Liver (tissue), 9 donors: Measurements from ENCODE around the gene PLG. TPM values are rescaled to one million over a fixed set of nuclear protein-coding genes. Genes with fewer than 3 reads are reported as not detected.

Source experiments
- DNase-seq: peaks from one replicate; pipeline ENCODE4 v3.0.0-alpha.2; 2017; ENCODE audit warnings: low spot score
- H3K27ac ChIP-seq, 2 donors: one replicate each; pipeline ENCODE4 v1.7.0; 2013; ENCODE audit warnings: inconsistent platforms in 2 of 2, low read length in 2 of 2, control low read depth in 1 of 2, low read depth in 1 of 2, mild to moderate bottlenecking in 1 of 2
- H3K27me3 ChIP-seq, 4 donors: one replicate each; pipeline versions ENCODE4 v1.6.1 to v1.7.0; 2013; ENCODE audit warnings: low read length in 3 of 4, inconsistent platforms in 1 of 4, mild to moderate bottlenecking in 1 of 4, moderate library complexity in 1 of 4; ENCODE audit not compliant: control insufficient read depth in 4 of 4, insufficient read depth in 4 of 4
- H3K36me3 ChIP-seq, 4 donors: one replicate each; pipeline versions ENCODE4 v1.6.1 to v1.7.0; 2013; ENCODE audit warnings: low read length in 3 of 4, mild to moderate bottlenecking in 3 of 4, low read depth in 1 of 4, moderate library complexity in 1 of 4; ENCODE audit not compliant: control insufficient read depth in 4 of 4, insufficient read depth in 3 of 4
- H3K4me1 ChIP-seq, 4 donors: one replicate each; pipeline versions ENCODE4 v1.6.1 to v1.7.0; 2013; ENCODE audit warnings: low read length in 3 of 4, mild to moderate bottlenecking in 3 of 4, moderate library complexity in 1 of 4; ENCODE audit not compliant: control insufficient read depth in 4 of 4, insufficient read depth in 4 of 4
- H3K4me3 ChIP-seq, 3 donors: one replicate each; pipeline versions ENCODE4 v1.6.1 to v1.7.0; 2013; ENCODE audit warnings: low read length in 3 of 3, control low read depth in 1 of 3, low read depth in 1 of 3, mild to moderate bottlenecking in 1 of 3
- H3K9ac ChIP-seq, 2 donors: one replicate each; pipeline ENCODE4 v1.7.0; 2013; ENCODE audit warnings: low read length in 2 of 2, mild to moderate bottlenecking in 2 of 2, moderate library complexity in 2 of 2, control low read depth in 1 of 2, low read depth in 1 of 2
- H3K9me3 ChIP-seq, 4 donors: one replicate each; pipeline versions ENCODE4 v1.6.1 to v1.7.0; 2013; ENCODE audit warnings: low read length in 3 of 4; ENCODE audit not compliant: control insufficient read depth in 4 of 4
- EGR1 ChIP-seq, 2 donors: IDR thresholded peaks; 2 replicates each; pipeline ENCODE4 v1.6.1; 2016 to 2018; ENCODE audit warnings: antibody characterized with exemption in 2 of 2, low read depth in 2 of 2
- FOXA1 ChIP-seq: IDR thresholded peaks from 2 replicates; pipeline ENCODE4 v1.6.1; 2016; ENCODE audit warnings: antibody characterized with exemption
- FOXA2 ChIP-seq: IDR thresholded peaks from 2 replicates; pipeline ENCODE4 v1.6.1; 2016; ENCODE audit warnings: antibody characterized with exemption
- HNF4G ChIP-seq: IDR thresholded peaks from 2 replicates; pipeline ENCODE4 v1.6.1; 2016; ENCODE audit warnings: antibody characterized with exemption
- JUND ChIP-seq, 2 donors: IDR thresholded peaks; 2 replicates each; pipeline ENCODE4 v1.6.1; 2016; ENCODE audit warnings: antibody characterized with exemption in 2 of 2
- NR2F2 ChIP-seq: IDR thresholded peaks from 2 replicates; pipeline ENCODE4 v1.6.1; 2016; ENCODE audit warnings: antibody characterized with exemption
- RAD21 ChIP-seq, 2 donors: IDR thresholded peaks; 2 replicates each; pipeline ENCODE4 v1.6.1; 2016; ENCODE audit warnings: antibody characterized with exemption in 2 of 2, mild to moderate bottlenecking in 2 of 2
- RXRA ChIP-seq, 2 donors: IDR thresholded peaks; 2 replicates each; pipeline ENCODE4 v1.6.1; 2017 to 2018; ENCODE audit warnings: antibody characterized with exemption in 2 of 2, mild to moderate bottlenecking in 1 of 2
- SP1 ChIP-seq: IDR thresholded peaks from 2 replicates; pipeline ENCODE4 v1.6.1; 2018; ENCODE audit warnings: antibody characterized with exemption, mild to moderate bottlenecking
- TAF1 ChIP-seq: conservative IDR thresholded peaks from 2 replicates; pipeline ENCODE4 v1.6.1; 2016; ENCODE audit warnings: antibody characterized with exemption, mild to moderate bottlenecking
- YY1 ChIP-seq: IDR thresholded peaks from 2 replicates; pipeline ENCODE4 v1.6.1; 2016; ENCODE audit warnings: antibody characterized with exemption, mild to moderate bottlenecking
- WGBS: extraction: QIAGEN DNeasy Blood & Tissue Kit; methylation state at CpG from one replicate; pipeline ENCODE4 v1.1.7; 2013; 5-methylcytosine and 5-hydroxymethylcytosine counted together
- polyA plus RNA-seq, 2 donors: library from polyadenylated mRNA; stranded (reverse) in 1 of 2; unstranded in 1 of 2; fragments of 200-250 nt in 1 of 2; fragments of >200 nt in 1 of 2; fragmentation: Nextera tagmentation in 1 of 2; extraction: Ambion mirVana in 1 of 2; gene quantifications; one replicate each; pipeline versions ENCODE4 v1.2.1 to v1.2.3, GENCODE V29; 2013 to 2015
- total RNA-seq, 2 donors: library from RNA; depleted of rRNA; stranded (reverse); fragments of >200 nt; gene quantifications; one replicate each; pipeline ENCODE4 v1.2.3, GENCODE V29; 2014
- TF ChIP-seq, protein P1 (sequence below): fragments of 150-350 bp; IDR thresholded peaks from 2 replicates; pipeline ENCODE4 v1.5.1; 2017; ENCODE audit warnings: improper control_type of control experiment, low read depth, low read length; ENCODE audit not compliant: missing input control
- TF ChIP-seq, protein P2 (sequence below): IDR thresholded peaks from 2 replicates; pipeline ENCODE4 v1.6.1; 2016; ENCODE audit warnings: antibody characterized with exemption
- TF ChIP-seq, protein P3 (sequence below): IDR thresholded peaks from 2 replicates; pipeline ENCODE4 v1.6.1; 2016; ENCODE audit warnings: antibody characterized with exemption
- TF ChIP-seq, protein P4 (sequence below): IDR thresholded peaks from 2 replicates; pipeline ENCODE4 v1.6.1; 2016; ENCODE audit warnings: antibody characterized with exemption
- TF ChIP-seq, protein P5 (sequence below): IDR thresholded peaks from 2 replicates; pipeline ENCODE4 v1.6.1; 2016; ENCODE audit warnings: antibody characterized with exemption, mild to moderate bottlenecking
- donor health status: healthy.
- donor health status: healthy.
- donor health status: healthy.
- donor health status: healthy.
- donor health status: healthy.

Gene PLG
- total and polyA plus RNA-seq, 4 donors, result 880 to 1,797 (median 1,257) TPM

DNA sequence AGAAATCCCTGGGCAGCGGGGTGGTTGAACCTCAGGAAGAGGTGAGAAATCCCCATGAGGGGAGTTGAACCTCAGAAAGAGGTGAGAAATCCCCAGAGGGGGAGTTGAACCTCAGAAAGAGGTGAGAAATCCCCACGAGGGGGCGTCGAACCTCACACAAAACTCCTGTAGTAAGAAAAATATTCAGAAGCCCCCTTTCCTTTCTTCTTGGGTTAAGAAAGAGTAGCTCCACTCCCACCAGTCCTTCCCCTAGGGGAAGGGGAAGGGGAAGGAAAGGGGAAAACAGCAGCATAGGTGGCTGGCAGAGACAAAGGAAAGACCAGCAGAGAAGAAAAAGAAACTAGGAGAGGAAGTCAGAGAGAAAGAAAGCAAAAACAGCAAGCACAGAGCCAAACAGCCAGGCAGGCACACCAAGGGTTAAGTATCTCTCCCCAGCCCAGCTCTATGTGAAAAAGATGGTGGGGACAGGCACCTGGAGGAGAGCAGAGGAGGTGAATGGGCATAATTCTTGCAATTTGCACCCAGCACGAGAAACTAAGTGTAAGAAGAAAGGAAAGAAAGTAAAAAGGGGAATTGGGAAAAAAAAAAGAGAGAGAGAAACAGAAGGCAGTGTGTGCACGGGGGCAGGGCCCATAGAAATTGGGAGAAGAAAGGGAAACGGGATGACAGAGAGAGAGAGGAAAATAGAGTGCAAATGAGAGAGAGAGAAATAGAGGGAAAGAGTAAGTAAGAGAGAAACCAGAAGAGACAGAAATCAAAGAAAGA lies 88.2 kb downstream of the PLG start:
- Histone ChIP-seq H3K4me3 (no peak overlapping the region), H3K9ac (no peak overlapping the region), H3K27ac (no peak overlapping the region), H3K36me3 (no peaks in the 10 kb centered on the region), H3K27me3 (no peaks in the 10 kb centered on the region), H3K9me3 (no peaks in the 10 kb centered on the region), H3K4me1 (no peaks in the 10 kb centered on the region)
- TF ChIP-seq, protein P1, sequence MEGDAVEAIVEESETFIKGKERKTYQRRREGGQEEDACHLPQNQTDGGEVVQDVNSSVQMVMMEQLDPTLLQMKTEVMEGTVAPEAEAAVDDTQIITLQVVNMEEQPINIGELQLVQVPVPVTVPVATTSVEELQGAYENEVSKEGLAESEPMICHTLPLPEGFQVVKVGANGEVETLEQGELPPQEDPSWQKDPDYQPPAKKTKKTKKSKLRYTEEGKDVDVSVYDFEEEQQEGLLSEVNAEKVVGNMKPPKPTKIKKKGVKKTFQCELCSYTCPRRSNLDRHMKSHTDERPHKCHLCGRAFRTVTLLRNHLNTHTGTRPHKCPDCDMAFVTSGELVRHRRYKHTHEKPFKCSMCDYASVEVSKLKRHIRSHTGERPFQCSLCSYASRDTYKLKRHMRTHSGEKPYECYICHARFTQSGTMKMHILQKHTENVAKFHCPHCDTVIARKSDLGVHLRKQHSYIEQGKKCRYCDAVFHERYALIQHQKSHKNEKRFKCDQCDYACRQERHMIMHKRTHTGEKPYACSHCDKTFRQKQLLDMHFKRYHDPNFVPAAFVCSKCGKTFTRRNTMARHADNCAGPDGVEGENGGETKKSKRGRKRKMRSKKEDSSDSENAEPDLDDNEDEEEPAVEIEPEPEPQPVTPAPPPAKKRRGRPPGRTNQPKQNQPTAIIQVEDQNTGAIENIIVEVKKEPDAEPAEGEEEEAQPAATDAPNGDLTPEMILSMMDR, result no peak
- TF ChIP-seq RAD21 (IDR thresholded peaks at IDR 0.05) (no peak), SP1 (no peak), FOXA2 (no peak), FOXA1 (no peak), RXRA (IDR thresholded peaks at IDR 0.05) (no peak), YY1 (no peak), NR2F2 (no peak), JUND (IDR thresholded peaks at IDR 0.05) (no peak), HNF4G (no peak)
- TF ChIP-seq, protein P2, sequence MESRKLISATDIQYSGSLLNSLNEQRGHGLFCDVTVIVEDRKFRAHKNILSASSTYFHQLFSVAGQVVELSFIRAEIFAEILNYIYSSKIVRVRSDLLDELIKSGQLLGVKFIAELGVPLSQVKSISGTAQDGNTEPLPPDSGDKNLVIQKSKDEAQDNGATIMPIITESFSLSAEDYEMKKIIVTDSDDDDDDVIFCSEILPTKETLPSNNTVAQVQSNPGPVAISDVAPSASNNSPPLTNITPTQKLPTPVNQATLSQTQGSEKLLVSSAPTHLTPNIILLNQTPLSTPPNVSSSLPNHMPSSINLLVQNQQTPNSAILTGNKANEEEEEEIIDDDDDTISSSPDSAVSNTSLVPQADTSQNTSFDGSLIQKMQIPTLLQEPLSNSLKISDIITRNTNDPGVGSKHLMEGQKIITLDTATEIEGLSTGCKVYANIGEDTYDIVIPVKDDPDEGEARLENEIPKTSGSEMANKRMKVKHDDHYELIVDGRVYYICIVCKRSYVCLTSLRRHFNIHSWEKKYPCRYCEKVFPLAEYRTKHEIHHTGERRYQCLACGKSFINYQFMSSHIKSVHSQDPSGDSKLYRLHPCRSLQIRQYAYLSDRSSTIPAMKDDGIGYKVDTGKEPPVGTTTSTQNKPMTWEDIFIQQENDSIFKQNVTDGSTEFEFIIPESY, result no peak
- TF ChIP-seq, protein P3, sequence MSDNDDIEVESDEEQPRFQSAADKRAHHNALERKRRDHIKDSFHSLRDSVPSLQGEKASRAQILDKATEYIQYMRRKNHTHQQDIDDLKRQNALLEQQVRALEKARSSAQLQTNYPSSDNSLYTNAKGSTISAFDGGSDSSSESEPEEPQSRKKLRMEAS, result no peak
- TF ChIP-seq, protein P4, sequence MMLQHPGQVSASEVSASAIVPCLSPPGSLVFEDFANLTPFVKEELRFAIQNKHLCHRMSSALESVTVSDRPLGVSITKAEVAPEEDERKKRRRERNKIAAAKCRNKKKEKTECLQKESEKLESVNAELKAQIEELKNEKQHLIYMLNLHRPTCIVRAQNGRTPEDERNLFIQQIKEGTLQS, result no peak
- DNase-seq, result no peak
- WGBS, result 59% methylated on average over 7 of the region's 7 CpGs

DNA sequence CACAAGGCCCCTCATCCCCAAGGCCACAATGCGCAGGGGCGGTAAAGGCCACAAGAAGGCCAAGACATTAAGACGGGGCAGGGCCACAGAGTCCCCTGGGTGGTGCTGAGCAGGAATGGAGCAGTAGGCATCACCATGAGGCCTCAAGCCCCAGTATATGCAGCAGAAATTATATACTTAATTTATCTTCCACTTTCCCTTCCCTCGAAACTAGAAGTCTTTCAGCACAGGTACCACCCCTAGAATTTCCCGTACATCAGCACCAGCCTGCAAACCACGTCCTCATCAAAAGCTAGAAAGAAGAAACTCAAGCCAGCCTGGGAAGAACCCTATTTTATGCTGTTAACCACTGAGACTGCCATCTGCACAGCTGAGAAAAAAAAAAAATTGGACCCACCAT lies 89.4 kb downstream of the PLG start:
- H3K36me3 ChIP-seq, result no peaks in the 10 kb centered on the region
- DNase-seq, result no peak
- no peaks in the 10 kb centered on the region for H3K4me1 ChIP-seq
- no peaks in the 10 kb centered on the region for H3K27me3 ChIP-seq
- H3K9ac ChIP-seq, result no peak overlapping the region
- H3K9me3 ChIP-seq, result no peaks in the 10 kb centered on the region
- no peak overlapping the region for H3K4me3 ChIP-seq
- TF ChIP-seq EGR1 (IDR thresholded peaks at IDR 0.05; ENCODE audit: low read depth in 2 of 2) (no peak), RXRA (IDR thresholded peaks at IDR 0.05) (no peak), FOXA2 (no peak), NR2F2 (no peak), TAF1 (no peak), SP1 (no peak), FOXA1 (no peak), YY1 (no peak)
- TF ChIP-seq, protein P5, sequence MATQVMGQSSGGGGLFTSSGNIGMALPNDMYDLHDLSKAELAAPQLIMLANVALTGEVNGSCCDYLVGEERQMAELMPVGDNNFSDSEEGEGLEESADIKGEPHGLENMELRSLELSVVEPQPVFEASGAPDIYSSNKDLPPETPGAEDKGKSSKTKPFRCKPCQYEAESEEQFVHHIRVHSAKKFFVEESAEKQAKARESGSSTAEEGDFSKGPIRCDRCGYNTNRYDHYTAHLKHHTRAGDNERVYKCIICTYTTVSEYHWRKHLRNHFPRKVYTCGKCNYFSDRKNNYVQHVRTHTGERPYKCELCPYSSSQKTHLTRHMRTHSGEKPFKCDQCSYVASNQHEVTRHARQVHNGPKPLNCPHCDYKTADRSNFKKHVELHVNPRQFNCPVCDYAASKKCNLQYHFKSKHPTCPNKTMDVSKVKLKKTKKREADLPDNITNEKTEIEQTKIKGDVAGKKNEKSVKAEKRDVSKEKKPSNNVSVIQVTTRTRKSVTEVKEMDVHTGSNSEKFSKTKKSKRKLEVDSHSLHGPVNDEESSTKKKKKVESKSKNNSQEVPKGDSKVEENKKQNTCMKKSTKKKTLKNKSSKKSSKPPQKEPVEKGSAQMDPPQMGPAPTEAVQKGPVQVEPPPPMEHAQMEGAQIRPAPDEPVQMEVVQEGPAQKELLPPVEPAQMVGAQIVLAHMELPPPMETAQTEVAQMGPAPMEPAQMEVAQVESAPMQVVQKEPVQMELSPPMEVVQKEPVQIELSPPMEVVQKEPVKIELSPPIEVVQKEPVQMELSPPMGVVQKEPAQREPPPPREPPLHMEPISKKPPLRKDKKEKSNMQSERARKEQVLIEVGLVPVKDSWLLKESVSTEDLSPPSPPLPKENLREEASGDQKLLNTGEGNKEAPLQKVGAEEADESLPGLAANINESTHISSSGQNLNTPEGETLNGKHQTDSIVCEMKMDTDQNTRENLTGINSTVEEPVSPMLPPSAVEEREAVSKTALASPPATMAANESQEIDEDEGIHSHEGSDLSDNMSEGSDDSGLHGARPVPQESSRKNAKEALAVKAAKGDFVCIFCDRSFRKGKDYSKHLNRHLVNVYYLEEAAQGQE, result no peak
- TF ChIP-seq, protein P4, result no peak
- H3K27ac ChIP-seq, result no peak overlapping the region
- 89% methylated on average over 6 of the region's 6 CpGs for WGBS
